CD4-positive, CD25-positive, alpha-beta regulatory T cell (primary cell): ENCODE measurements around the gene RRBP1. TPM values are rescaled to one million over a fixed set of nuclear protein-coding genes. Genes with fewer than 3 reads are reported as not detected.

Source experiments
- ATAC-seq, 2 donors: fragments of 150-1000 bp; cut with Tn5 transposase; one replicate each; pipeline ENCODE4 v1.10.0; 2021; ENCODE audit warnings: low read depth in 2 of 2, moderate number of reproducible peaks in 2 of 2, moderate library complexity in 1 of 2
- DNase-seq, 3 donors: peaks; one replicate each; pipeline versions ENCODE4 v3.0.0 to v3.0.0-alpha.2; 2012 to 2022; ENCODE audit warnings: mixed read lengths in 1 of 3
- H3K27ac ChIP-seq: one replicate; pipeline ENCODE4 v1.7.0; 2013; ENCODE audit warnings: mild to moderate bottlenecking, low read length; ENCODE audit not compliant: insufficient read depth, poor library complexity, severe bottlenecking
- H3K27me3 ChIP-seq: one replicate; pipeline ENCODE4 v1.7.0; 2013; ENCODE audit warnings: low read length; ENCODE audit not compliant: control insufficient read depth, insufficient read depth
- H3K36me3 ChIP-seq: one replicate; pipeline ENCODE4 v1.7.0; 2013; ENCODE audit warnings: mild to moderate bottlenecking, low read length, moderate library complexity; ENCODE audit not compliant: control insufficient read depth, insufficient read depth
- H3K4me1 ChIP-seq: 2 replicates; pipeline ENCODE4 v1.7.0; 2013; ENCODE audit warnings: mild to moderate bottlenecking, low read length; ENCODE audit not compliant: insufficient read depth, control insufficient read depth, poor library complexity, severe bottlenecking
- H3K4me3 ChIP-seq: one replicate; pipeline ENCODE4 v1.7.0; 2013; ENCODE audit warnings: low read depth, mild to moderate bottlenecking, low read length, moderate library complexity
- H3K9me3 ChIP-seq, 2 experiments: 1 replicate in 1 of 2; 2 replicates in 1 of 2; pipeline ENCODE4 v1.7.0; 2013; ENCODE audit warnings: low read length in 2 of 2, mild to moderate bottlenecking in 1 of 2, moderate library complexity in 1 of 2; ENCODE audit not compliant: control insufficient read depth in 2 of 2
- H3K27ac Mint-ChIP-seq, 3 donors: one replicate each; pipeline ENCODE4 v1.8.0; 2020 to 2022; ENCODE audit warnings: mild to moderate bottlenecking in 3 of 3, mixed read lengths in 3 of 3, moderate library complexity in 2 of 3
- H3K27me3 Mint-ChIP-seq: one replicate; pipeline ENCODE4 v1.8.0; 2022; ENCODE audit warnings: mild to moderate bottlenecking, mixed read lengths
- H3K36me3 Mint-ChIP-seq: one replicate; pipeline ENCODE4 v1.8.0; 2020; ENCODE audit warnings: mixed read lengths
- H3K4me1 Mint-ChIP-seq, 4 donors: one replicate each; pipeline ENCODE4 v1.8.0; 2020 to 2022; ENCODE audit warnings: mixed read lengths in 4 of 4, mild to moderate bottlenecking in 1 of 4
- H3K4me3 Mint-ChIP-seq, 4 donors: one replicate each; pipeline ENCODE4 v1.8.0; 2020 to 2022; ENCODE audit warnings: mild to moderate bottlenecking in 4 of 4, mixed read lengths in 4 of 4, moderate library complexity in 3 of 4
- H3K9me3 Mint-ChIP-seq, 7 donors: one replicate each; pipeline ENCODE4 v1.8.0; 2020 to 2022; ENCODE audit warnings: mixed read lengths in 7 of 7, mild to moderate bottlenecking in 3 of 7, moderate library complexity in 2 of 7
- polyA plus RNA-seq, 4 donors: library from polyadenylated mRNA; unstranded; fragments of 300-500 nt; fragmentation: Illumina TruSeq; gene quantifications; one replicate each; pipeline ENCODE4 v1.2.3, GENCODE V29; 2021
- total RNA-seq: library from RNA; stranded (reverse); gene quantifications from one replicate; pipeline ENCODE4 v1.2.3, GENCODE V29; 2022

The RRBP1 gene
- total and polyA plus RNA-seq, 5 donors from 2014 or later = 0.60 to 33.6 (median 1.8) TPM

GRCh38 chr20:17653835-17654648 lies 28.0 kb downstream of the RRBP1 start:
- ATAC-seq = no peak
- Histone ChIP-seq H3K4me1 (no peaks in the 10 kb centered on the region), H3K27me3 (no peaks in the 10 kb centered on the region), H3K36me3 (no peaks in the 10 kb centered on the region), H3K27ac (no peak overlapping the region), H3K9me3 (no peaks in the 10 kb centered on the region), H3K4me3 (no peak overlapping the region)
- H3K36me3 Mint-ChIP-seq = peaks cover 27% of the 10 kb centered on the region
- H3K4me1 Mint-ChIP-seq = peaks cover 0 to 5% (median 4%) of the 10 kb centered on the region in 4 donors
- H3K9me3 Mint-ChIP-seq = no peaks in the 10 kb centered on the region
- DNase-seq = no peak
- no peak overlapping the region for H3K4me3 Mint-ChIP-seq
- no peaks in the 10 kb centered on the region for H3K27me3 Mint-ChIP-seq
- H3K27ac Mint-ChIP-seq = no peak overlapping the region

DNA sequence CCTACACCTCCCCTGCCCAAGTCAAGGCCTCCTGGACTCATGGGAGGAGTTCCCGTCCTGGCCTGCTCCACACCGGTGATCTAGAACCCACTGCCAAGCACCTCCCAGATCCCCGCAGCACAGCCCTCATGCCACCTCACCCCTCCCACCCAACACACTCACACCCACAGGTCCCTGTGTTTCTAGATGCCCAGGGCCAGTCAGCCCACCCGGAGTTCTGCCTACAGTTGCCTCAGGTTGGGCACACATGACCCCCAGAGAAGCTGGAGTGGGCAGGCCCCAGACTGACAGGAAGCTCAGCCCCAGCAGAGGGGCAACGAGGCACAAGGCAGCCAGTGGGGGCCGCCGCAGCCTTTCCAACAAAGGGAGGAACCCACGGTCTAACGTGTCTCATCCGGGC lies 29.6 kb downstream of the RRBP1 start:
- H3K27ac ChIP-seq = no peak overlapping the region
- no peaks in the 10 kb centered on the region for H3K9me3 ChIP-seq
- Mint-ChIP-seq H3K4me3 (no peak overlapping the region), H3K9me3 (no peaks in the 10 kb centered on the region), H3K27ac (no peak overlapping the region), H3K36me3 (peaks cover 12% of the 10 kb centered on the region), H3K4me1 (peaks cover 0 to 5% (median 4%) of the 10 kb centered on the region in 4 donors), H3K27me3 (no peaks in the 10 kb centered on the region)
- H3K36me3 ChIP-seq = no peaks in the 10 kb centered on the region
- DNase-seq (no peak), ATAC-seq (no peak)
- no peaks in the 10 kb centered on the region for H3K4me1 ChIP-seq
- no peak overlapping the region for H3K4me3 ChIP-seq
- no peaks in the 10 kb centered on the region for H3K27me3 ChIP-seq

DNA sequence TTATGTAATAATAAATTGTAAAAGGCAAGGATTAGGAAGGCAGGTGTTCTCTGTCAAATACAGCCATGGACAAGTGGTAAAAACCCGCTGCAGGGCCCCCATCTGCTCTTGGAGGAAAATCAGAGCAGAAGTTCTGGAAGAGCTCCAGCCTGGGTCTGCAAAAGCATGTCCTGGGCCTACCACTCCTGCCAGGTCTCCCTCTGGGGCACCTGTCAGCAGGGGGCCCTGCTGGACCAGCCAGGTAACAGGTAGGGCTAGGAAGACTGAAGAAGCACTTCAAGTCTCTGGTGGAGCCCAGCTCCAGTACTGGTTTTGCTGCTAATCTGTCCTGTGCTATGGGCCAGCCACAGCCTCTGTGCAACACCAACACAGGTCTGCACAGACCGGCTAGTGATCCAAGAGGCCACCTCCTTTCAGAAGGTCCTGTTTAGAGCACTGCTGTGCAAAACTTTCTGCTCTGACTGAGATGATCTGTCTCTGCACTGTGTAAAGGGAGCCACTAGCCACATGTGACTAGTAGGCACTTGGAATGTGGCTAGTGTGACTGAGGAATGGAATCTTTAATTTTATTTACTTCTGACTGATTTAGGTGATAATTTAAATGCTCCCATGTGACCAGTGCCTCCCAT lies 30.2 kb downstream of the RRBP1 start:
- Histone ChIP-seq H3K4me1 (no peaks in the 10 kb centered on the region), H3K4me3 (no peak overlapping the region), H3K27me3 (no peaks in the 10 kb centered on the region), H3K36me3 (no peaks in the 10 kb centered on the region), H3K27ac (no peak overlapping the region), H3K9me3 (no peaks in the 10 kb centered on the region)
- Mint-ChIP-seq H3K4me1 (peaks cover 0 to 5% (median 1%) of the 10 kb centered on the region in 4 donors), H3K9me3 (no peaks in the 10 kb centered on the region), H3K27ac (no peak overlapping the region), H3K36me3 (peaks cover 10% of the 10 kb centered on the region), H3K27me3 (no peaks in the 10 kb centered on the region), H3K4me3 (no peak overlapping the region)
- DNase-seq (peak in 1 of 3 donors; percentile 18), ATAC-seq (no peak)

DNA sequence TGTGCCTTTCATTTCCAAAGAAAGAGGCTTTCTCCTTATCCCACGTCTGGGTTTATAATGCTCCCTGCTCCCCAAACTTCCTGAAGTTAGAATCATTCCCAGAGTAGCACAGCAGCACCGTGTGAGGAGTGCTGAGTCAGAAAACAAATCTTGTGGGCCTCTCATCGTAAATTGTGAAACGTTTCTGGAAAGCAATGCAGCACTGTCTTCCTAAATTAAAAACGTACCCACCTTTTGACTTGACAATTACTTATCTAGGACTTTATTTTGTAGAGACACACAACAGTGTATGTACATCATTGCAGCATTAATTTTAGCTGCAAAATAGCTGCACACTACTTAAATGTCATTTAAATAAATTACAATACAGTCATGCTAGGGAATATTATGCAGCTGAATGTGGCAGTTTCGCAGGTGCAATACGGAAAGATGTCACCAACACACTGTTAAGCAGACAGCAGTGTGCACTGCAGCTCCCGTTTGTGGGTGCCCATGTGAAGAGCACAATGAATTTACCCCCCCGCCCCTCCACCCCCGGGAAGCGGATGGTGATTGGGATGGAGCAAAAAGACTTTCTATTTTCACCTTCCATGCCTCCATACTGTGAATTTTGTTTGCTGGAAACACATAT lies 30.8 kb downstream of the RRBP1 start:
- Histone ChIP-seq H3K4me1 (no peaks in the 10 kb centered on the region), H3K27ac (no peak overlapping the region), H3K27me3 (no peaks in the 10 kb centered on the region), H3K36me3 (no peaks in the 10 kb centered on the region), H3K9me3 (no peaks in the 10 kb centered on the region), H3K4me3 (no peak overlapping the region)
- no peak overlapping the region for H3K27ac Mint-ChIP-seq
- ATAC-seq (no peak), DNase-seq (no peak)
- no peaks in the 10 kb centered on the region for H3K27me3 Mint-ChIP-seq
- no peaks in the 10 kb centered on the region for H3K9me3 Mint-ChIP-seq
- peaks cover 10% of the 10 kb centered on the region for H3K36me3 Mint-ChIP-seq
- peaks cover 0 to 5% (median 1%) of the 10 kb centered on the region in 4 donors for H3K4me1 Mint-ChIP-seq
- no peak overlapping the region for H3K4me3 Mint-ChIP-seq

DNA sequence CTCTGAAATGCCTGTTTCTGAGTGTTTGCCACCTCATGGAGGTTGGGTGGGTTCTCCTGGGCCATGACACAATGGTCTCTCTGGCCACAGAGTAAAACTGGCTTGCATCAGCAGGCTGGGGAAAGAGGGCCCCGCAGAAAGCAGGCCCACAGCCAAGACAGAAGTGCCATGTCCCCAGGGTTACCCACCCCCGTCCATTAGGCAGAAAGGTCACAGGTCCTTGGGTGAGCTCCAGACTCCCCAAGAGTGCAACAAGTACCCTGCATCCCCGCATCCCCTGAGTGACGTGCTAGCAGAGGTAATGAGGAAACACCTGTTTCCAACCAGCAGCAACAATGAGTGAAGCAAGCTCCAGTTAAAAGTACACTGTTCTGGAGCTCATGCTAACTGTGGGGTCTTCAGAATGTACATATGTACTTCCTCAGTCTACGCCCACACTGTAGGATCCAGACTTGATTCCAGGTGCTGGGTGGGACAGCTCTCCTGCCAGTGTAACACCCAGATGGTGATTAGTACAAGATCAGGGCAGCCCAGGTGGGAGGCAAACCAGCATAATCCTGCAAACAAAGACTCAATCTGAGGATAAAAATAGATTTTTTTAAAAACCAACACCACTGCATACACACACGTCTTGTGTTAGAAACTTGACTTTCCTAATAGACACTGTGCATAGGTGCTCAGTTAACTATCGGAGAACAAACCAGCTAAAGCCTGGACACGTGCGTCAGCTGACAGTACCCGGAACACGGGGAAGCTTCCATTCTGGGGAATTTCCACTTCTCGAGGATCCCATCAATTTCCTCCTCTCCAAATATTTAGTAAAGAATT lies 31.5 kb downstream of the RRBP1 start:
- DNase-seq (no peak), ATAC-seq (no peak)
- Histone ChIP-seq H3K4me3 (no peak overlapping the region), H3K27ac (no peak overlapping the region), H3K36me3 (no peaks in the 10 kb centered on the region), H3K4me1 (no peaks in the 10 kb centered on the region), H3K9me3 (no peaks in the 10 kb centered on the region), H3K27me3 (no peaks in the 10 kb centered on the region)
- peaks cover 0 to 5% (median 1%) of the 10 kb centered on the region in 4 donors for H3K4me1 Mint-ChIP-seq
- H3K4me3 Mint-ChIP-seq = no peak overlapping the region
- peaks cover 10% of the 10 kb centered on the region for H3K36me3 Mint-ChIP-seq
- no peaks in the 10 kb centered on the region for H3K27me3 Mint-ChIP-seq
- no peaks in the 10 kb centered on the region for H3K9me3 Mint-ChIP-seq
- no peak overlapping the region for H3K27ac Mint-ChIP-seq

- no peaks in the 10 kb centered on the region for H3K36me3 ChIP-seq
- peaks cover 0 to 5% (median 0%) of the 10 kb centered on the region in 4 donors for H3K4me1 Mint-ChIP-seq
- no peaks in the 10 kb centered on the region for H3K27me3 Mint-ChIP-seq
- no peaks in the 10 kb centered on the region for H3K27me3 ChIP-seq
- H3K27ac ChIP-seq = no peak overlapping the region
- no peaks in the 10 kb centered on the region for H3K4me1 ChIP-seq
- DNase-seq = peak in 2 of 3 donors; percentile 19 to 33
- peaks cover 2% of the 10 kb centered on the region for H3K36me3 Mint-ChIP-seq
- no peak overlapping the region for H3K4me3 ChIP-seq
- H3K27ac Mint-ChIP-seq = no peak overlapping the region
- H3K9me3 Mint-ChIP-seq = no peaks in the 10 kb centered on the region
- ATAC-seq = peak; percentile 47 to 59
- H3K4me3 Mint-ChIP-seq = no peak overlapping the region
- H3K9me3 ChIP-seq = no peaks in the 10 kb centered on the region
These were observed 33.0 kb downstream of the RRBP1 start for GRCh38 chr20:17648791-17649730.

GRCh38 chr20:17648315-17648646 lies 33.8 kb downstream of the RRBP1 start:
- Histone ChIP-seq H3K4me3 (no peak overlapping the region), H3K27ac (no peak overlapping the region), H3K9me3 (no peaks in the 10 kb centered on the region), H3K4me1 (no peaks in the 10 kb centered on the region), H3K27me3 (no peaks in the 10 kb centered on the region), H3K36me3 (no peaks in the 10 kb centered on the region)
- no peak for DNase-seq
- H3K4me3 Mint-ChIP-seq = no peak overlapping the region
- H3K9me3 Mint-ChIP-seq = no peaks in the 10 kb centered on the region
- ATAC-seq = no peak
- H3K27ac Mint-ChIP-seq = no peak overlapping the region
- no peaks in the 10 kb centered on the region for H3K27me3 Mint-ChIP-seq
- peaks cover 0 to 5% (median 0%) of the 10 kb centered on the region in 4 donors for H3K4me1 Mint-ChIP-seq
- no peaks in the 10 kb centered on the region for H3K36me3 Mint-ChIP-seq
